GM23248 (cell line): ENCODE results near the gene ZBTB18.

ENCODE experiments used
- EZH2 ChIP-seq: fragments of 200-600 bp; sonication (generic); IDR thresholded peaks from 2 replicates; pipeline ENCODE4 v1.6.1; 2018; ENCODE audit warnings: antibody characterized with exemption, mild to moderate bottlenecking; ENCODE audit not compliant: insufficient read depth, poor library complexity, severe bottlenecking
- EZH2phosphoT487 ChIP-seq: fragments of 200-600 bp; sonication (generic); IDR thresholded peaks from 2 replicates; pipeline ENCODE4 v1.6.1; 2018; ENCODE audit warnings: antibody characterized with exemption, moderate library complexity, mild to moderate bottlenecking, low read depth; ENCODE audit not compliant: insufficient read depth

DNA sequence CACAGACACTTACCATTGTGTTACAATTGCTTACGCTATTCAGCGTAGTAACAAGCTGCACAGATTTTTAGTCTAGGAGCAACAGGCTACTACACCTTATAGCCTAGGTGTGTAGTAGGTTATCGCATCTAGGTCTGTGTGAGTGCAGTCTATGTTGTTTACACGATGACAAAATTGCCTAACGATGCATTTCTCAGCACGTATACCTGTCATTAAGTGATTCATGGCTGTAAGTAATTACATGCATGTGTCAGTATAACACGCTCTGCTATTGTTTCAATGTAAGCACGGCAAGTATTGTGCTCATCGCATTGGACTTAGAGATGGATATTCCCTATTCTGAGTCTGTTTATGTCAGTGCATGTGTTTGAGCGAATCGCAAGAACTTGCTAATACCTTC lies 15.7 kb upstream of the ZBTB18 start:
- TF ChIP-seq EZH2 (no peak), EZH2phosphoT487 (no peak)
